ENCODE measurements around the gene KL.

DNA sequence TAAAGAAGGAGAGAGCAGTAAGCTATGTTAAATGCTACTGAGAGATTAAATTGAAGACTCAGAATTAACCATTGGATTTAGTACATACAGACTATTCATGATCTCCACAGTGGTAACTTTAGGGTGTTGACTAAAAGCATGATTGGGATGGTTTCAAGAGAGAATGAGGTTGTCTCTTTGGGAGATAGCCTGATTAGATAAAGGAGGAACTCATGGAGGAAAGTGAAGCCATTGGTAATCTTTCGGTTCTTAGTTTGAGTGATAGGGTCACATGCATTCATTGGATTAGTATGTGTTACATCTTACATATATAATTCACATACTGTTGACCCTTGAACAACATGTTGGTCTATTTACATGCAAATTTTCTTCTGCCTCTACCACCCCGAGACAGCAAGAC, 18.8 kb upstream of the KL start:
- TF ChIP-seq POLR2A (IDR thresholded peaks at IDR 0.05), result no peak
- no peak for TF ChIP-seq CTCF (IDR thresholded peaks at IDR 0.05 in 4 of 5, conservative IDR thresholded peaks at IDR 0.05 in 1 of 5)

All from gastrocnemius medialis (tissue), 4 donors.